IMR-90 (cell line): ENCODE results near the gene TPT1. TPM values are rescaled to one million over a fixed set of nuclear protein-coding genes. Genes with fewer than 3 reads are reported as not detected.
"Not testable (repeated sequence)": the region's sequence is repeated elsewhere in the genome, so short reads cannot be mapped to it uniquely, and the experiment has no call there.

ENCODE experiments used
- ATAC-seq: fragments of 200-7000 bp; cut with Tn5 transposase; 2 replicates; pipeline ENCODE4 v1.9.1; 2020; ENCODE audit warnings: low read depth, mild to moderate bottlenecking, moderate library complexity
- BruUV-seq: library from RNA; stranded (reverse); fragments of 400-500 nt; replicated peaks from 2 replicates; lab custom pipeline; 2021; lab: Mats Ljungman, UMichigan
- CTCF ChIA-PET: fragments of 300-600 bp; formaldehyde crosslinking; extraction: SDS; loops from one replicate; lab custom pipeline; 2021; ENCODE audit warnings: antibody characterized with exemption; lab: Yijun Ruan, JAX
- POLR2A ChIA-PET: fragments of 300-600 bp; sonication (Branson Sonifier 250); formaldehyde crosslinking; loops from one replicate; lab custom pipeline; 2022; ENCODE audit warnings: antibody characterized with exemption; ENCODE audit not compliant: unreplicated experiment; lab: Charles Lee
- DNase-seq: peaks from one replicate; pipeline ENCODE4 v3.0.0; 2013
- H2AFZ ChIP-seq: replicated peaks from 2 replicates; pipeline ENCODE3; 2013; ENCODE audit warnings: low read length, mild to moderate bottlenecking; ENCODE audit not compliant: poor library complexity
- H2AK5ac ChIP-seq: 2 replicates; pipeline ENCODE4 v1.6.1; 2013; ENCODE audit warnings: low read depth, low read length, inconsistent platforms
- H2AK9ac ChIP-seq: replicated peaks from 2 replicates; pipeline ENCODE3; 2013; ENCODE audit warnings: mild to moderate bottlenecking, low read depth, low read length, moderate library complexity; ENCODE audit not compliant: poor library complexity
- H2BK120ac ChIP-seq: 2 replicates; pipeline ENCODE4 v1.6.1; 2013; ENCODE audit warnings: low read depth, low read length, inconsistent platforms
- H2BK15ac ChIP-seq: 3 replicates; pipeline ENCODE4 v1.6.1; 2013; ENCODE audit warnings: low read depth, low read length, inconsistent platforms
- H2BK20ac ChIP-seq: 2 replicates; pipeline ENCODE4 v1.6.1; 2013; ENCODE audit warnings: low read depth, mild to moderate bottlenecking, inconsistent platforms, low read length, moderate library complexity
- H2BK5ac ChIP-seq: 2 replicates; pipeline ENCODE4 v1.6.1; 2013; ENCODE audit warnings: mild to moderate bottlenecking, low read depth, low read length, inconsistent platforms; ENCODE audit not compliant: poor library complexity, severe bottlenecking
- H3K14ac ChIP-seq: replicated peaks from 2 replicates; pipeline ENCODE4 v1.6.1; 2013; ENCODE audit warnings: low read depth, low read length, inconsistent platforms
- H3K18ac ChIP-seq: 2 replicates; pipeline ENCODE4 v1.6.1; 2013; ENCODE audit warnings: low read depth, low read length, control low read depth
- H3K23ac ChIP-seq: 2 replicates; pipeline ENCODE4 v1.6.1; 2013; ENCODE audit warnings: low read depth, low read length, inconsistent platforms
- H3K27ac ChIP-seq: 2 replicates; pipeline ENCODE4 v1.5.1; 2013; ENCODE audit warnings: mild to moderate bottlenecking, control low read depth, low read length; ENCODE audit not compliant: insufficient read depth
- H3K27me3 ChIP-seq: 2 replicates; pipeline ENCODE4 v1.6.1; 2013; ENCODE audit warnings: low read length; ENCODE audit not compliant: control insufficient read depth, insufficient read depth
- H3K36me3 ChIP-seq: 2 replicates; pipeline ENCODE4 v1.6.1; 2013; ENCODE audit warnings: low read length, mixed read lengths; ENCODE audit not compliant: control insufficient read depth, insufficient read depth
- H3K4ac ChIP-seq: 2 replicates; pipeline ENCODE4 v1.6.1; 2013; ENCODE audit warnings: low read depth, low read length, inconsistent platforms
- H3K4me1 ChIP-seq: 2 replicates; pipeline ENCODE4 v1.6.1; 2013; ENCODE audit warnings: low read length, mixed read lengths; ENCODE audit not compliant: control insufficient read depth, insufficient read depth
- H3K4me2 ChIP-seq: 2 replicates; pipeline ENCODE4 v1.6.1; 2013; ENCODE audit warnings: low read depth, mild to moderate bottlenecking, control low read depth, low read length, moderate library complexity
- H3K4me3 ChIP-seq: 2 replicates; pipeline ENCODE4 v1.5.1; 2013; ENCODE audit warnings: low read depth, mild to moderate bottlenecking, control low read depth, low read length, moderate library complexity; ENCODE audit not compliant: insufficient read depth
- H3K56ac ChIP-seq: 2 replicates; pipeline ENCODE4 v1.6.1; 2013; ENCODE audit warnings: low read length, inconsistent platforms; ENCODE audit not compliant: insufficient read depth; ENCODE audit errors: extremely low read depth
- H3K79me1 ChIP-seq, 2 experiments: 2 replicates each; pipeline ENCODE4 v1.6.1; 2013; ENCODE audit warnings: low read length in 2 of 2, inconsistent platforms in 1 of 2, low read depth in 1 of 2
- H3K9ac ChIP-seq: 2 replicates; pipeline ENCODE4 v1.6.1; 2013; ENCODE audit warnings: low read depth, low read length, control low read depth
- H3K9me1 ChIP-seq: 2 replicates; pipeline ENCODE4 v1.6.1; 2013; ENCODE audit warnings: low read length, inconsistent platforms; ENCODE audit not compliant: insufficient read depth
- H3K9me3 ChIP-seq: 2 replicates; pipeline ENCODE4 v1.6.1; 2013; ENCODE audit warnings: low read length; ENCODE audit not compliant: control insufficient read depth, insufficient read depth
- H4K20me1 ChIP-seq: 2 replicates; pipeline ENCODE4 v1.6.1; 2013; ENCODE audit warnings: low read length, inconsistent platforms; ENCODE audit not compliant: insufficient read depth
- H4K5ac ChIP-seq: 2 replicates; pipeline ENCODE4 v1.6.1; 2013; ENCODE audit warnings: mild to moderate bottlenecking, low read depth, low read length, control low read depth
- H4K8ac ChIP-seq, 2 experiments: 2 replicates each; pipeline ENCODE4 v1.6.1; 2013; ENCODE audit warnings: low read depth in 2 of 2, low read length in 2 of 2, control low read depth in 1 of 2, inconsistent platforms in 1 of 2
- H4K91ac ChIP-seq: 2 replicates; pipeline ENCODE4 v1.6.1; 2013; ENCODE audit warnings: low read depth, low read length, inconsistent platforms; ENCODE audit not compliant: insufficient read depth
- MAFK ChIP-seq: IDR thresholded peaks from 2 replicates; pipeline ENCODE4 v1.6.1; 2012; ENCODE audit warnings: low read depth, low read length, improper control_type of control experiment
- WGBS, 2 experiments: methylation state at CpG; one replicate each; pipeline versions ENCODE4 v1.1.5 to v1.1.7; 2013; ENCODE audit warnings: missing lambda C conversion rate in 2 of 2; ENCODE audit not compliant: insufficient read length in 1 of 2; ENCODE audit errors: extremely low coverage in 2 of 2; 5-methylcytosine and 5-hydroxymethylcytosine counted together
- dilution Hi-C: fragments of 300-500 bp; cut with HindIII; formaldehyde crosslinking; loops from one replicate; pipeline ENCODE4 v1.14.3; 2018; ENCODE audit warnings: low sequenced_read_pairs; ENCODE audit not compliant: unreplicated experiment
- in situ Hi-C: fragments of 300-500 bp; cut with MboI; formaldehyde crosslinking; loops from 3 replicates; pipeline ENCODE4 v1.14.3; 2019; ENCODE audit warnings: low sequenced_read_pairs, inconsistent platforms, mixed read lengths
- intact Hi-C: fragments of 100-400 bp; cut with micrococcal nuclease; formaldehyde crosslinking; loops from 2 replicates; pipeline ENCODE4 v1.10.0; 2022
- polyA plus RNA-seq, 3 experiments: library from polyadenylated mRNA; depleted of rRNA; stranded (reverse); fragments of >200 nt; gene quantifications; 2 replicates each; pipeline ENCODE4 v1.2.3, GENCODE V29; 2012; ENCODE audit warnings: low replicate concordance in 1 of 3
- total RNA-seq: library from RNA; depleted of rRNA; stranded (reverse); fragments of >200 nt; gene quantifications from 2 replicates; pipeline ENCODE4 v1.2.3, GENCODE V29; 2012

The TPT1 gene
- total and polyA plus RNA-seq, 2 of the 4 experiments (the other 2 are of a cell fraction): 1,663 to 2,665 TPM

DNA sequence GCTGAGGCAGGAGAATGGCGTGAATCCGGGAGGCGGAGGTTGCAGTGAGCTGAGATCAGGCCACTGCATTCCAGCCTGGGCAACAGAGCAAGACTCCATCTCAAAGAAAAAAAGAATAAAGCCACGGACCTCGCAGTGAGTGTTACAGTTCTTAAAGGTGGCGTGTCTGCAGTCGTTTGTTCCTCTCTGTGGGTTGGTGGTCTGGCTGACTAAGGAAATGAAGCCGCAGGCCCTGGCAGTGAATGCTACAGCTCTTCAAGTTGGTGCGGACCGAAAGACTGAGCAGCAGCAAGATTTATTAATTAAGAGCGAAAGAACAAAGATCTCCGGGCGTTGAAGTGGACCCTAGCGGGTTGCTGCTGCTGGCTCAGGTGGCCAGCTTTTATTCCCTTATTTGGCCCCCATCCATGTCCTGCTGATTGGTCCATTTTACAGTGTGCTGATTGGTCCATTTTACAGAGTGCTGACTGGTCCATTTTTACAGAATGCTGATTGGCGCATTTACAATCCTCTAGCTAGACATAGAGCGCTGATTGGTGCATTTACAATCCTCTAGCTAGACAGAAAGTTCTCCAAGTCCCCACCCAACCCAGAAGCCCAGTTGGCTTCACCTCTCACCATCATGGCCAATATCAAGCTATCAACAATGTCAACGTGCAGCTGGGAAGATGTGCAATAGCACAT is 46.1 kb upstream of the TPT1 start:
- H2AK5ac ChIP-seq, H3K9me1 ChIP-seq, H4K91ac ChIP-seq, DNase-seq, H3K4ac ChIP-seq, H2BK20ac ChIP-seq, POLR2A ChIA-PET, intact Hi-C loops, H4K5ac ChIP-seq, H3K27ac ChIP-seq, H2BK15ac ChIP-seq, H3K9me3 ChIP-seq, dilution Hi-C loops, H2BK5ac ChIP-seq, H3K4me2 ChIP-seq, H3K79me1 ChIP-seq, H3K23ac ChIP-seq, ATAC-seq, H3K56ac ChIP-seq, H3K9ac ChIP-seq, in situ Hi-C loops, H3K18ac ChIP-seq, H2AK9ac ChIP-seq, H2BK120ac ChIP-seq, H4K8ac ChIP-seq, BruUV-seq, H3K14ac ChIP-seq, H2AFZ ChIP-seq, H3K4me3 ChIP-seq, H3K27me3 ChIP-seq, H3K4me1 ChIP-seq, H4K20me1 ChIP-seq: not testable (repeated sequence)
- TF ChIP-seq MAFK: peak; percentile 58
- CTCF ChIA-PET: interaction anchor here (1.4 kb wide), 1 partner anchor 16 kb away, joined by 6 read pairs; no protein-coding TSS in a partner anchor
- peaks cover 12% of the 10 kb centered on the region for H3K36me3 ChIP-seq
- WGBS, 2 experiments: 98% methylated on average over 7 of the region's 17 CpGs; no CpG with 5 or more reads in 1 of the 2 experiments
